ENCODE measurements around the gene RUNDC3A. TPM values are rescaled to one million over a fixed set of nuclear protein-coding genes. Genes with fewer than 3 reads are reported as not detected.

RUNDC3A gene
- total RNA-seq (ENCODE audit: low replicate concordance): 0.08 and 1.1 TPM in 2 replicates

DNA sequence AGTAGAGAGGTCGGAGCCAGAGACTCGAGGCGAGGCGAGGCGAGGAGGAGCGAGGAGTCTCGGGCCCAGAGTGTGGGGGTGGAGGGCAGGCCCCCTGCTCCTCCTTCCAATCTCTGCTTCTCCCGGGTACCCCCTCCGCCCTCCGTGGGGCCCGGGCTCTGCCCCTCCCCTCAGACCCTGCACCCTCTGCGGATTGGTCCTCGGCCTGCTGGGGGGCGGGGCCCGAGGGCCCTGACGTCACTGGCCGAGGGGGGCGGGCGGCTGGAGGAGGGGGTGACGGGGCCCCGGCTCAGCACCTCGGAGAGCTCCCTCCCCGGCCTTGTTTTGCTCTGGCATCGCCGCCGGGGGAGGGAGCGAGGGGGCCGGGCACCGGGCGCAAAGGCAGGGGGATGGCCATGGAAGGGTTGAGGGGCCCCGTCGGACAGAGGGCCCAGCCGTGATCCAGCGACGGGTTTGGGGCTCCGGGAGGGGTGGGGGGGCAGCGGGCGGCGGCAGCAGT is at the start of gene RUNDC3A:
TSS of gene RUNDC3A (plus strand) at position 282 of the 499 bp plus-strand sequence. CDS start 232 bp downstream, outside the sequence.

DNA sequence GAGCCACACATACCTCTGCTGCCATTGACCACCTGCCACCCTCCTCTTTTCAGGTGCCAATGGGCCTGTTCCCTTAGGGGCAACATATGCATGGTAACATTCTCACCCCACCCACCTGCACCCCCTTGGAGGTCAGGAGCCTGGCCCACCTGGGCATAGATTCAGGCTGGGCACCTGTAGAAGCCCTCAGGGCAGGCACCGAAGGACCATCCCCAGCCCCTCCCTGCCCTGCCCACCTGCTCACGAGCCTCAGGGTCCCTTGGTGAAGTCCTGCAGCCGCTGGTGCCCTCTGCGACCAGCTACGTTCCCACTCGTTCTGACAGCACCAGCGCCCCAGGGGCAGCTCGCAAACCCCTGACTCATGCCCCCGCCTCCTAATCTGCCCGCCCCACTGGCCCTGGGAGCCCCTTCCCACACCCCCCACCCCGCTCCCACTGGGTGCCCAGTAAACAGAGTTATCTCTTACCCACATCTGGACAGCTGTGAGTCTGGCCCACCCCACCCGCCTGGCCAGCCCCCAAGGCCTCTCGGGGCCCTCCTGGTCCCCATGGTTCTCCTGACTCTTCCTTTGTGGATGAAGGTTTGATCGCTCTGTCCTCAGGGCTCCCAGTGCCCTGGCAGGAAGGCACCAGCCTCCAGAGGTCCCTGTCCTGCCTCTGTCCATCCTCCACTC is 40.4 kb upstream of the RUNDC3A start, which contains the start of gene SLC4A1:
TSS of gene SLC4A1 (minus strand) at position 318 of the 673 bp plus-strand sequence. CDS start 5,269 bp downstream, outside the sequence.

DNA sequence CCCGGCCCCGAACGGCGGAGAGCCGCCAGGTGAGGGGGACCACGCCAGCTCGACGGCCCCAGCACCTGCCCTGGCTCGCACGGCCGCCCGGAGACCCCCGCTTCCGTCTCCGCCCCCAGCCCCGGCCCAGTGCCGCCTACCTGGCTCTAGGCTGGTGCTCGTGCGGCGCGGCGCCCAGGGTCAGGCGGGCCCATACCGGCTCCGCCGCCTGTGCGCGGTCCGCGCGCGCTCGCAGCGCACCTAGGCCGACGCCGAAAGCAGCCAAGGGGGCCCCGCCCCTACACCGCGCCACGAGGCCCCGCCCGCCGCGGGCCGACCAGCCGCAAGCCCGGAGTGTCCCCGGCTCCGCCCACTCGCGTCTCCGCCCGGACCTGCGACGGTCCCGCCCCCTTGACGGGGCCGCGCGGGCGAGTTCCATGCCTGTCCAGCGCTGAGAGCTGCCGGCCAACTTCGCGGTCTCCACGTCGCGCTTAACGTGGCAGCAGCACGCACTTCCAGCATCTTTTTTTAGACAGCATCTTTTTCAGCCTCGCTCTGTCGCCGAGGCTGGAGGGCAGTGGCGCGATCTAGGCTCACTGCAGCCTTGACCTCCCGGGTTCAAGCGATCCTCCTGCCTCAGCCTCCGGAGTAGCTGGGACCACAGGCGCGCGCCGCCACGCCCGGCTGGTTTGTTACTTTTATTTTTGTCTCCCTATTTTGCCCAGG is 16.3 kb downstream of the RUNDC3A start, which contains the start of gene SLC25A39:
TSS of gene SLC25A39 (minus strand) at position 253 of the 705 bp plus-strand sequence. CDS start 1,261 bp downstream, outside the sequence.

DNA sequence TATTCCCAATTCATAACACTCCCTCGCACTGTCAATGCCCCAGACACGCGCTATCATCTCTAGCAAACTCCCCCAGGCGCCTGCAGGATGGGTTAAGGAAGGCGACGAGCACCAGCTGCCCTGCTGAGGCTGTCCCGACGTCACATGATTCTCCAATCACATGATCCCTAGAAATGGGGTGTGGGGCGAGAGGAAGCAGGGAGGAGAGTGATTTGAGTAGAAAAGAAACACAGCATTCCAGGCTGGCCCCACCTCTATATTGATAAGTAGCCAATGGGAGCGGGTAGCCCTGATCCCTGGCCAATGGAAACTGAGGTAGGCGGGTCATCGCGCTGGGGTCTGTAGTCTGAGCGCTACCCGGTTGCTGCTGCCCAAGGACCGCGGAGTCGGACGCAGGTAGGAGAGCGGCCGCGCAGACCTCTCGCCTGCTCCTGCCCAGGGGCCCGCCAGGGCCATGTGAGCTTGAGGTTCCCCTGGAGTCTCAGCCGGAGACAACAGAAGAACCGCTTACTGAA is 36.6 kb downstream of the RUNDC3A start, which contains the start of gene GRN:
TSS of gene GRN (plus strand) at position 364 of the 515 bp plus-strand sequence. CDS start 3,863 bp downstream, outside the sequence.

DNA sequence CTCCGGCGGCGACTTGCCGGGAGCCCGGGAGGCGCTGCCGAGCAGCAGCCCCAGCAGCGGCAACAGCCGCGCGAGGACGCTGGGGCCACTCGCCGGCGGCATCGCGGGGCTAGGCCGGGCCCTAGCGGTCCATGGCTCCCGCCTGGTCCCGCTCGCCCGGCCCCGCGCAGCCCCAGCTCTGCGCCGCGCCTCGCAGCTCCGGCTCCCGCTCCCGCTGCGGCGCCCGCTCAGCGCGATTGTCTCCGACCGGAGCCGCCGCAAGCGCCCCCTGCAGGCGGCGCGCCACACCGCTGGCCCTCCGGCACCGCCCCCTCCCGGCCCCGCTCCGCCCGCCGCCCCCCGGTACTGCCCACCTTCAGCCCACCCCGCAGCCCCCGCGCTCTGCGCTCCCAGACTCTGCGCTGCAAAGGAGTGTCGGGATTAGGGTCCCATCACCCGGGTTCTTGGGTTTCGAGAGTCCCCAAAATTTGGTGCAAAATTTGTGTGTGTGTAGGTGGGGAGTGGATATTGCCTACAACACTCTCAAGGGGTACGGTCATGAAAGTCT is 55.3 kb downstream of the RUNDC3A start, which contains the start of gene FAM171A2:
TSS of gene FAM171A2 (minus strand) at position 241 of the 547 bp plus-strand sequence. CDS start at position 102, 139 bp downstream.

Other genes starting within 250 kb of the RUNDC3A start
- 13.7 and 21.1 TPM in 2 replicates for gene LSM12, start 241.9 kb upstream of the RUNDC3A start, total RNA-seq (ENCODE audit: low replicate concordance)
- gene G6PC3, start 237.9 kb upstream of the RUNDC3A start, total RNA-seq (ENCODE audit: low replicate concordance): 16.3 and 24.9 TPM in 2 replicates
- 40.1 and 63.5 TPM in 2 replicates for gene HDAC5, start 185.0 kb upstream of the RUNDC3A start, total RNA-seq (ENCODE audit: low replicate concordance)
- 0.68 and 1.5 TPM in 2 replicates for gene HROB, start 166.7 kb upstream of the RUNDC3A start, total RNA-seq (ENCODE audit: low replicate concordance)
- not detected in 2 replicates for gene ASB16, start 137.9 kb upstream of the RUNDC3A start, total RNA-seq (ENCODE audit: low replicate concordance)
- 22.4 and 30.9 TPM in 2 replicates for gene TMUB2, start 121.6 kb upstream of the RUNDC3A start, total RNA-seq (ENCODE audit: low replicate concordance)
- gene ATXN7L3, start 108.7 kb upstream of the RUNDC3A start, total RNA-seq (ENCODE audit: low replicate concordance): 20.9 and 28.5 TPM in 2 replicates
- gene UBTF, start 88.9 kb upstream of the RUNDC3A start, total RNA-seq (ENCODE audit: low replicate concordance): 39.5 and 45.2 TPM in 2 replicates
- not detected in 2 replicates for gene SLC4A1, start 40.5 kb upstream of the RUNDC3A start, total RNA-seq (ENCODE audit: low replicate concordance)
- 51.5 and 67.5 TPM in 2 replicates for gene SLC25A39, start 16.2 kb downstream of the RUNDC3A start, total RNA-seq (ENCODE audit: low replicate concordance)
- 202 and 430 TPM in 2 replicates for gene GRN, start 36.7 kb downstream of the RUNDC3A start, total RNA-seq (ENCODE audit: low replicate concordance)
- gene FAM171A2, start 55.3 kb downstream of the RUNDC3A start, total RNA-seq (ENCODE audit: low replicate concordance): 2.5 and 4.0 TPM in 2 replicates
- 0.23 and 0.82 TPM in 2 replicates for gene ITGA2B, start 81.0 kb downstream of the RUNDC3A start, total RNA-seq (ENCODE audit: low replicate concordance)
- gene GPATCH8, start 194.8 kb downstream of the RUNDC3A start, total RNA-seq (ENCODE audit: low replicate concordance): 10.4 and 13.5 TPM in 2 replicates
- gene FZD2, start 248.9 kb downstream of the RUNDC3A start, total RNA-seq (ENCODE audit: low replicate concordance): 12.8 and 15.1 TPM in 2 replicates

Measured in smooth muscle cell of the coronary artery (primary cell).